Measurements from ENCODE around the gene ARHGAP15.

The ARHGAP15 gene

GRCh38 chr2:143176606-143177005 lies 47.4 kb downstream of the ARHGAP15 start:
- DNase-seq = no peak

- peak in 1 of 3 experiments; percentile 38 for DNase-seq
Measured at GRCh38 chr2:143177096-143177786, 48.0 kb downstream of the ARHGAP15 start.

- DNase-seq = no peak
Measured at GRCh38 chr2:143181494-143181893, 52.3 kb downstream of the ARHGAP15 start.

GRCh38 chr2:143182649-143183048 lies 53.4 kb downstream of the ARHGAP15 start:
- no peak for DNase-seq

- no peak for DNase-seq
Measured at GRCh38 chr2:143183804-143184463, 54.7 kb downstream of the ARHGAP15 start.

GRCh38 chr2:143186876-143187275 lies 57.7 kb downstream of the ARHGAP15 start:
- no peak for DNase-seq

GRCh38 chr2:143190431-143190830 lies 61.2 kb downstream of the ARHGAP15 start:
- no peak for DNase-seq

- DNase-seq = no peak
Measured at GRCh38 chr2:143192106-143192505, 62.9 kb downstream of the ARHGAP15 start.

- DNase-seq = no peak
Measured at GRCh38 chr2:143192716-143193115, 63.5 kb downstream of the ARHGAP15 start.

GRCh38 chr2:143193121-143193520 lies 63.9 kb downstream of the ARHGAP15 start:
- DNase-seq = no peak

GRCh38 chr2:143195511-143195910 lies 66.3 kb downstream of the ARHGAP15 start:
- no peak for DNase-seq

- DNase-seq = no peak
Measured at GRCh38 chr2:143204062-143204461, 74.8 kb downstream of the ARHGAP15 start.

- DNase-seq = peak in 1 of 3 experiments; percentile 41
Measured at GRCh38 chr2:143205106-143205764, 76.0 kb downstream of the ARHGAP15 start.

- no peak for DNase-seq
Measured at GRCh38 chr2:143209570-143210445, 80.6 kb downstream of the ARHGAP15 start.

GRCh38 chr2:143210446-143210819 lies 81.2 kb downstream of the ARHGAP15 start:
- DNase-seq = no peak

- no peak for DNase-seq
Measured at GRCh38 chr2:143217512-143218115, 88.4 kb downstream of the ARHGAP15 start.

- DNase-seq = no peak
Measured at GRCh38 chr2:143218621-143219020, 89.4 kb downstream of the ARHGAP15 start.

- DNase-seq = peak in 2 of 3 experiments; percentile 32 to 36
Measured at GRCh38 chr2:143219266-143219665, 90.0 kb downstream of the ARHGAP15 start.

- DNase-seq = peak in 2 of 3 experiments; percentile 11 to 19
Measured at GRCh38 chr2:143223556-143223955, 94.3 kb downstream of the ARHGAP15 start.

- peak in 1 of 3 experiments; percentile 30 for DNase-seq
Measured at GRCh38 chr2:143225931-143226330, 96.7 kb downstream of the ARHGAP15 start.

GRCh38 chr2:143226714-143227541 lies 97.7 kb downstream of the ARHGAP15 start:
- no peak for DNase-seq

GRCh38 chr2:143229411-143229810 lies 100.2 kb downstream of the ARHGAP15 start:
- DNase-seq = no peak

Measured in NCI-H1417 (cell line).